ENCODE data around the gene PPP2R3B.

DNA sequence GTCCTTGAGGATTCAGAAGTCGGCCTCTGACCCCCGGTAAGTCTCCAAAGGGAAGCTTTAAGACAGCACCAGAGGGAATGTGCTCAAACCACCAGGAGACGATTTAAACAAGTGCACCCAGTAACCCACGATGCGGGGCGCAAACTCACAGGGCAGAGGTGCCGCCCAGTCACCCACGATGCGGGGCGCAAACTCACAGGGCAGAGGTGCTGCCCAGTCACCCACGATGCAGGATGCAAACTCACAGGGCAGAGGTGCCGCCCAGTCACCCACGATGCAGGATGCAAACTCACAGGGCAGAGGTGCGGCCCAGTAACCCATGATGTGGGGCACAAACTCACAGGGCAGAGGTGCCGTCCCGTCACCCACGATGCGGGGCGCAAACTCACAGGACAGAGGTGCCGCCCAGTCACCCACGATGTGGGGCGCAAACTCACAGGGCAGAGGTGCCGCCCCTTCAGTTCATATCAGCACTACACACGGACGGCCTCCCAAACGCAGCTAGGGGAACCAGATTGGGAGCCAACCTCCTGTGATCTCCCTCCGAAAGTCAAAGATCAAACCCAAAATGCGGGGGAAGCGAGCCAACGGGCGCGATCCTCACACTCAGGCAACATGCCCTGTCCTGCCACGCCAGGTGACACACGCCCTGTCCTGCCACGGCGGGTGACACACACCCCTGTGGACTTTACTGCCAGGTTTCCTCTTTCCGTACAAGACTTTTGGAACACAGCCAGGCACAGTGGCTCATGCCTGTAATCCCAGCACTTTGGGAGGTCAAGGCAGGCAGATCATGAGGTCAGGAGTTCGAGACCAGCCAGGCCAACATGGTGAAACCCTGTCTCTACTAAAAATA lies 11.3 kb downstream of the PPP2R3B start:
- TF ChIP-seq, protein P1, sequence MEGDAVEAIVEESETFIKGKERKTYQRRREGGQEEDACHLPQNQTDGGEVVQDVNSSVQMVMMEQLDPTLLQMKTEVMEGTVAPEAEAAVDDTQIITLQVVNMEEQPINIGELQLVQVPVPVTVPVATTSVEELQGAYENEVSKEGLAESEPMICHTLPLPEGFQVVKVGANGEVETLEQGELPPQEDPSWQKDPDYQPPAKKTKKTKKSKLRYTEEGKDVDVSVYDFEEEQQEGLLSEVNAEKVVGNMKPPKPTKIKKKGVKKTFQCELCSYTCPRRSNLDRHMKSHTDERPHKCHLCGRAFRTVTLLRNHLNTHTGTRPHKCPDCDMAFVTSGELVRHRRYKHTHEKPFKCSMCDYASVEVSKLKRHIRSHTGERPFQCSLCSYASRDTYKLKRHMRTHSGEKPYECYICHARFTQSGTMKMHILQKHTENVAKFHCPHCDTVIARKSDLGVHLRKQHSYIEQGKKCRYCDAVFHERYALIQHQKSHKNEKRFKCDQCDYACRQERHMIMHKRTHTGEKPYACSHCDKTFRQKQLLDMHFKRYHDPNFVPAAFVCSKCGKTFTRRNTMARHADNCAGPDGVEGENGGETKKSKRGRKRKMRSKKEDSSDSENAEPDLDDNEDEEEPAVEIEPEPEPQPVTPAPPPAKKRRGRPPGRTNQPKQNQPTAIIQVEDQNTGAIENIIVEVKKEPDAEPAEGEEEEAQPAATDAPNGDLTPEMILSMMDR (IDR thresholded peaks at IDR 0.05): no peak
- TF ChIP-seq POLR2A (IDR thresholded peaks at IDR 0.05): no peak
